M059J (cell line): ENCODE measurements around the gene HYAL2. TPM values are rescaled to one million over a fixed set of nuclear protein-coding genes. Genes with fewer than 3 reads are reported as not detected.
A peak's percentile ranks its signal among the peaks of the same experiment; 100 is the strongest.

Experiments
- DNase-seq: peaks from one replicate; pipeline ENCODE4 v3.0.0-alpha.2; 2012; ENCODE audit warnings: low read depth
- total RNA-seq: library from RNA; depleted of rRNA; stranded (reverse); fragments of >200 nt; shearing (Covaris generic); gene quantifications from 2 replicates; pipeline ENCODE4 v1.2.3, GENCODE V29; 2014; rRNA removed

The HYAL2 gene
- total RNA-seq, 1 experiment from 2014 or later: 48.2 TPM

DNA sequence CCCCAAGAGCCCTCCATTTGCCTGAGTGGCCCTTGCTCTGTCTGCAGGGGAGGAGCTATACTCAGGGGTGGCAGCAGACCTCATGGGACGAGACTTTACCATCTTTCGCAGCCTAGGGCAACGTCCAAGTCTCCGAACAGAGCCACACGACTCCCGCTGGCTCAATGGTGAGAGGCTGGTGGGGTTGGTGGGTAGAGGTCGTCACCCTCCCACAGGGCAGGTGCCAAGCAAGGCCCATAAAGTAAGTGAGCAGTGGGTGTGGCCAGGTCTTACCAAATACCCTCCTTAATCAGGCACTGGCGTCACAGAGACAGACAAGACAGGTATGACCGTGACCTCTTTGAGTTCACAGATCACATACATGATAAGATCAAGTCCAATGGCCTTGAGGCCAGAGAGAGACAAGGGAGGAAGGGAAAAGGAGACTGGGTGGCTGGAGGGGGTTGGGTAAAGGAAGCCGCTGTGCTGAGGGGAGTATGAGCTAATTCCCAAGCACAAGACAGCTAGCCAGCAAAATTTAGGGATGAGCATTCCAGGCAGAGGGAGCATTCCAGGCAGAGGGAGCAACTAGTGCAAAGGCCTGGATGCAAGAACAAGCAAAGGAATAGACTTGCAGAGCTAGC is 51.1 kb downstream of the HYAL2 start:
- no peak for DNase-seq

GRCh38 chr3:50270422-50271224 is 51.9 kb downstream of the HYAL2 start:
- DNase-seq: peak; percentile 37

GRCh38 chr3:50269977-50270413 is 52.5 kb downstream of the HYAL2 start:
- DNase-seq: peak; percentile 80

GRCh38 chr3:50269460-50269859 is 53.1 kb downstream of the HYAL2 start:
- no peak for DNase-seq

DNA sequence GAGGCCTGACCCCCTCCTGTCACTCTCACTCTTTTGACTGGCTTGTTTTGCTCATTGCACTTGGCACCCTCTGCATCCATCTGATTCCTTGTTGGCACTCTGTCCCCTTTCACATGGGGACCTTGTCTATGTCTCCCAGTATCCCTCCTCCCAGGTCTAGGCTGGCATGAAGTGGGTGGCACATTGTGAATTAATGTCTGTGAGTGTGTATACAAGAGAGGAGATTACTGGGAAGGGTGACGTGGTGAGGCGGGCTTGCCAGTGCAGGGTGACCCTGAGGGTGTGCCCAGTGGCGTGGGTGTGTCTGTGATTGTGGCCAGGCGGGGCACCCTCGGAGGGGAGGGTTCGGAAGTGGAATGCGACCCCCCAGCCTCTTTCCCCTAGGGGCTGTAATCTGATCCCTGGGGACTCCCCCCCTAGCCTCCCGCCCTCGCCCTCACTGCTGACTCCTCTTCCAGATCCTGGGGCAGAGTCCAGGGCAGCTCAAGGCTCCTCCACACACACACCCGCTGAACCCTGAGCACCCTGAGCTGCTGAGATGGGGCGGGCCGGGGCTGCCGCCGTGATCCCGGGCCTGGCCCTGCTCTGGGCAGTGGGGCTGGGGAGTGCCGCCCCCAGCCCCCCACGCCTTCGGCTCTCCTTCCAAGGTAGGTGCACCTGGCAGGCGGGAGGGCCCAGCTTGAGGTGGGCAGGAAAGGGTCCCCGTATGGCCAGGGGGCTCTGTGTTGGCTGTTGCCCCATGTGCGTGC is 53.7 kb downstream of the HYAL2 start, which contains the start of gene SEMA3B:
TSS of gene SEMA3B (plus strand) at position 445 of the 749 bp plus-strand sequence. CDS start at position 539, 94 bp downstream.
- DNase-seq: peak; percentile 88

DNA sequence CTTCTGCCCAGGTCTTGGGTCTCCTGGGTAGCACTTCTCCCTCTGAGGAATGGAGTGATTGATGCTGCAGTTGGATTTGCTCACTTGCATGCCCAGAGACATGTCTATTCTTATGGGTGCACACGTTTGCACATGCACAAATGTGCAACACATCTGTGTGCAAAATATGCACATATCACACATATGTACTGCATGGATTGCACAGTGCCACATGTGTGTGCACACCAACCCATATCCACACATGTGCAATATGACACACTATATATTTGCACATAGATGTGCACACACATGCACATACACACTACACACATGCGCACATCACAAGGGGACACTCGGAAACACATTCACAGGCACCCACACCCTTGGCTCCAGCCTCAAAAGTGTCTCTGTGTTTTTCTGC is 54.3 kb downstream of the HYAL2 start:
- no peak for DNase-seq

Other genes with a start within 250 kb of the HYAL2 start
- 18.0 and 37.1 TPM in 2 replicates for gene RBM5, start 233.8 kb downstream of the HYAL2 start, total RNA-seq
- gene SEMA3F, start 167.4 kb downstream of the HYAL2 start, total RNA-seq: 3.7 and 6.6 TPM in 2 replicates
- gene GNAT1, start 131.1 kb downstream of the HYAL2 start, total RNA-seq: not detected in 2 replicates
- gene SLC38A3, start 117.5 kb downstream of the HYAL2 start, total RNA-seq: 0.89 and 0.96 TPM in 2 replicates
- gene GNAI2, start 86.5 kb downstream of the HYAL2 start, total RNA-seq: 232 and 259 TPM in 2 replicates
- 12.0 and 22.5 TPM in 2 replicates for gene SEMA3B, start 53.6 kb downstream of the HYAL2 start, total RNA-seq
- gene LSMEM2, start 43.7 kb downstream of the HYAL2 start, total RNA-seq: not detected in 2 replicates
- 49.3 and 50.4 TPM in 2 replicates for gene IFRD2, start 30.3 kb downstream of the HYAL2 start, total RNA-seq
- gene HYAL3, start 23.3 kb downstream of the HYAL2 start, total RNA-seq: 1.6 and 3.0 TPM in 2 replicates
- gene NAA80, start 23.3 kb downstream of the HYAL2 start, total RNA-seq: 6.9 and 8.9 TPM in 2 replicates
- not detected in 2 replicates for gene HYAL1, start 19.2 kb downstream of the HYAL2 start, total RNA-seq
- 23.7 and 25.4 TPM in 2 replicates for gene TUSC2, start 5.5 kb upstream of the HYAL2 start, total RNA-seq
- 12.7 and 16.1 TPM in 2 replicates for gene RASSF1, start 18.1 kb upstream of the HYAL2 start, total RNA-seq
- 0.37 and 3.2 TPM in 2 replicates for gene ZMYND10, start 23.0 kb upstream of the HYAL2 start, total RNA-seq
- gene NPRL2, start 28.0 kb upstream of the HYAL2 start, total RNA-seq: 15.6 and 27.9 TPM in 2 replicates
- 32.8 and 49.9 TPM in 2 replicates for gene CYB561D2, start 28.1 kb upstream of the HYAL2 start, total RNA-seq
- gene TMEM115, start 36.8 kb upstream of the HYAL2 start, total RNA-seq: 28.0 and 38.2 TPM in 2 replicates
- not detected in 2 replicates for gene CACNA2D2, start 180.9 kb upstream of the HYAL2 start, total RNA-seq
- 0.05 and 2.7 TPM in 2 replicates for gene C3orf18, start 245.0 kb upstream of the HYAL2 start, total RNA-seq
- 5.5 and 7.3 TPM in 2 replicates for gene HEMK1, start 246.8 kb upstream of the HYAL2 start, total RNA-seq